NCI-H2029 (cell line): ENCODE measurements around the gene WIZ.
"Not testable (repeated sequence)": the region's sequence is repeated elsewhere in the genome, so short reads cannot be mapped to it uniquely, and the experiment has no call there.

Experiments used
- DNase-seq: peaks from one replicate; lab custom pipeline; 2025; lab: John Stamatoyannopoulos, UW

WIZ gene

DNA sequence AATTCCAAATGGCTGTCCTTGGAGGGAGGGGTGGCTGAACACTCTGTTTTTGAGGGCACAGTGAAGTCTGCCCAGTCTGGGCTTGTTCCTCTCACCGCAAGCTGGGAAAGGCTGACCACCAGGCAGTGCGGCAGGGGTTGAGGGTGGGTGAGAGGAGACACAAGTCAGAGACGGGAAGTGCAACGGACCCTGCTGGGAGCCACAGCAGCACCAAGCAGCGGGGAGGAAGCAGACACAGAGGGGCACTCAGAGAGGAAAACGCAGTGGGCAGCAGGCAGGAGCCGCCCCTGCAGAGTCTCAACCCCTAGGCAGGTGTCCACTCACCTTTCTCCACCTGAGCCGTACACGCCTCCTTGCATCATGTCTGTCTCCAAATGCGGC lies 46.6 kb downstream of the WIZ start:
- DNase-seq: no peak

DNA sequence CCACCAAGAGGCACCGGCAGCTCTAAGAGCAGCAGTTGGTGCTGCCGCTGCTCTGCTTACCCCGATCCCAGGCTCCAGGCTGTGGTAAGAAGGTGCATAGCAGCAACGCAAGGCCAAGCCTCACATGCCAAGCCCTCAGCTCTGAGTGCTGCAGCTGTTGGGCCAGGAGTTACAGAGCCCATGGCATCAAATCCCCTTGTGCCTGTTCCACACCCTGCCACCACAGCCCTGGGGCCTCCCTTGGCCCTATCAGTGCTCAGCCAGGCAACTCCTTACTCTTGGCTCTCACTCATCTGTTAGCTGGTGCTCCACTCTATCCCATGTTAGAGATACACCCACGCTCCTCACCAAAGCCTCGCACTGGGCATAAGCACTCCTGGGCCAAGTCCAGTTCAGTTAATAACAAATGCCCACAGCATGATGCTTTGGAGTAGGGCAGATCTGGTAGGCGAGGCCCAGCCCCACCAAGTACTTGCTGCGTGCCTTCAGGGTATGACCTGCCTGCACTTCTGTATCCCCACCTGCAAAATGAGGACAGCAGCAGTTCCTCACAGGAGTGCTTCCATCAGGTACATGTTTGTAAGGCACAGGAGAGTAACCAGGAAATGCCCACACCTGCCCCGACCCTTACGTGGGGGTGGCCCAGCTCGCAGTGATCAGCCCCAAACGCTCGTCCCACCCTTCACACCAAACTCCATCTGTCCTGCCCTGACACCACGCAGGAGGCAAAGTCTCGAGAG lies 47.2 kb downstream of the WIZ start:
- DNase-seq: no peak

DNA sequence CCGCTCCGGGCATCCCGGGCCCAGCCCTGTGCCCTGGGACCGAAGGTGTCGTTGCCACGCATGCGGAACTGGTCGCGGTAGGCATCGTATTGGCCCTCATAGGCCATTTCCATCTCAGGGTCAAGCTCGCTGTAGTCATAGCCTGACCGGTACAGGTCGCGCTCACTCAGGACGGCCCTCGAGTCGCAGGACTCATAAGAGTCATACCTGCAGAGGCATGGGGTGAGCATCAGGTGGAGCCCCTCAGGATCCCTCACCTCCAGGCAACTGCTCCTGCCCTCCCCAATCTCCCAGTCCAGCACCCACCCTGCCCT lies 48.4 kb downstream of the WIZ start:
- no peak for DNase-seq

DNA sequence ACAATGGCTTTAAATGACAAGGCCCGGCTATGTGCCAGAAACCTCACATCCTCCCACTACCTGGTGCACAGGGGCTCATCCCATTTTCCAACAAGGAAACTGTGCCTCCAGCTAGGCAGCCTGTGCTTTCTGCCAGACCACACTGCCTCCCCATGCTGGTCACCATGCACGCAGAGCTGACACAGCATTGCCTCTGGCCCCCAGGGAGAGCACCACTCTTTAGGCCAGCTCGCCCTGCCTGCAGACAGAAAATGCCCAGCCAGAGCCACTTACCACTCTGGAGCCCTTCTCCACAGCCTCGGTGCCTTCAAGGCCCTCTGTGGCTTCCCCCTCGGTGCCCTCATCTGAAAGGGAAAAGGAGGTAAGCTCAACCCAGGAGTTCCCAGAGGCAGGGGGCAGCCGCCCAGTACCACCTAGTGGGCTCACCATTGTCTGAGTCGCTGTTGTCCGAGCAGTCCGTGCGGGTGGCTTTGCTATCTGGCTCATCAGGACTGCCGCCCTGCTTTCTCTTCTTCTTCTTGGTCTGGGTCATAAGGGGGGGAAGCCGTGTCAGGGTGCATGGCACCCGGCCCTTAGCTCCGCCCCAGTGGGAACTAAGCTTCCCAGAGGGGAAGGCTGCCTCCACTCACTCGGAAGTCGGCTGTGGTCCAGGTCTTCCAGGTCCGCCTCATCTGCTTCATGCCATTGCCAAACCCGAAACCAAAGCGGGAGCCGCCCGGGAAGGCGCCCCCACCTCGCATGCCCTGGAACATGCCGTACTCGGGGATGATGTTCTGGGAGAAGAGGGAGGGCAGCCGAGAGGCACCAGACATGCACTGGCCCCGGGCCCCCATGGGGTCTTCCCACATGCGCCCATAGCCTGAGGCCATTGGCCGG lies 49.0 kb downstream of the WIZ start:
- no peak for DNase-seq

DNA sequence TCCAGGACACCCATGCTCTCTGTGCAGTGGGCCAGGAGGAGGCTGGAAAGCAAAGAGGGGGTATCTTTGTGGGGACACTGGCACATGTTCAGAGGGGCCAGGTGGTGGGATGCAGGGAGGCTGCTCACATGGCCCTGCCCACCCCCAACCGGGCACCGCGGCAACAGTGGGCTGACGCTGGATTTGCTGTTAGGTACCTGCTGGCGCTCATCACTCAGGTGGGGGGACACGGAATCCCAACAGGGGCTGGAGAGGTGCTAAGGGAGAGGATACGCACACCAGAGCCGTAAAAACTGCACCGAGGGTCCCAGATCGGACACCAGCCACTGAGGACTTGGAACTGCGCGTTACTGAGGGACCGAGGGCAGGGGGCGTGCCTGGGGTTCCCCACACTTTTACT lies 50.1 kb downstream of the WIZ start:
- DNase-seq: no peak

DNA sequence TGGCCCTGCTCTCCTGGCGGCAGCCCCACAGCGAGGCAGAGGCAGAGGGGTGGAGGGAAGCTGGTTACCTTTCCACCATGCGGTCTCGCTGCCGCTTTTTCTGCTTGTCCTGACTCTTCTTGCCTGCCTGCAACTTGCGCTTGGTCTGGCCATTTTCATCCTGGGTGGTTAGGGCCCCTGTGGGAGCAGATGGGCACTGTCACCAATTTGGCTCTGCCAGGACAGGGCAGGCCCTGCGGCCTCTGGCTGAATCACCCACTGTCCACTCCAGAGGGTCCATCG lies 50.6 kb downstream of the WIZ start:
- no peak for DNase-seq

DNA sequence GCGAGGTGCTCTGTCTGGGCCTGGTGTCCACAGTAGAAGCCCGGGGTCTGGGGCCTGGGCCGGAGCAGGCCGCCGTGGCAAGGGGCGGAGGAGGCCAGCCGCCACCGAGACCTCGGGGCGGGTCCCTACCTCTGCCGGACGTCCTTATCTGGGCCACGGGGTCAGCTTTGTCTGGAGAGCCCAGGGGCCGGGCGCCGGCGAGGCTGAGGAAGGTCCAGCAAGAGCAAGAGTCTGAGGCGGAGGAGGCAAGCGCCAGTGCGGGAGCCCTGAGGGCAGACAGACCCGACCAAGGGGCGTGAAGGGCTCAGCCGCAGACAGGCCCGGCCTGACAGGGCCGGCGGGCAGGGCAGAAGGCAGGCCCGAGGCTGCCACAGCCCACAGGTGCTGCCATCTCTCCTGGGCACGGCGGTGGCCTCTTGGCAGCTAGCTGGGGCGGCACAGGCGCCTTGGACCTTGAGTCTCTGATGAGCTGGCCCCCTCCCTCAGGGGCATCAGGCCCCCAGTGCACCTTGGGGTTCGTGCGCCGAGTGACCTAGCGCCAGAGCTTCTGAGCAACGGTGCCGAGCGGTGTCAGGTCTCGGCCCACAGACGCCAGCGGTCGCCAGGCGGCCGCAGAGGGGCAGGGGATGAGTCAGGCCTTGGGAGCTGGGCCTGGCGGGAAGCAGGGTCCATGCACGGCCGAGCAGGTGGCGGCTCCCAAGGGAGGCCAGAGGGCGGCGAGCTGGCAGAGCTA lies 51.1 kb downstream of the WIZ start:
- no peak for DNase-seq

DNA sequence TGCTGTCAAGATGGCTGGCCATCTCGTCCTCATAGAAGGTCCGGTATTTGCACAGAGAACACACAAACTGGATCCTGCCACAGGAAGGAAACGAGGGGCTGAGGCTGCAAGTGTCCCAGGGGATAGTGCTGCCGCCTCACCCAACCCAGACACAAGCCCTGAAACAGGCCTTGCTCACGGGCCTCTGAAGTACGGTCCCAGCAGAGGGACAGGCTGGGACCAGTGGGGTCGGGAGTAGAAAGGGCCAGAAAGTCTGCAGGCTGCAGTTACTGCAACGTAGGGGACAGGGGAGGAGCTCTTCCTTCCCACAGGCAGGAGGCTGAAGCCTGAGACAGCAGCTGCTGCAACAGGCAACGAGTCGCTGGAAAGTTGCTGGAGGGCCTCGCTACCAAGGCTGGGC lies 52.0 kb downstream of the WIZ start:
- DNase-seq: no peak

DNA sequence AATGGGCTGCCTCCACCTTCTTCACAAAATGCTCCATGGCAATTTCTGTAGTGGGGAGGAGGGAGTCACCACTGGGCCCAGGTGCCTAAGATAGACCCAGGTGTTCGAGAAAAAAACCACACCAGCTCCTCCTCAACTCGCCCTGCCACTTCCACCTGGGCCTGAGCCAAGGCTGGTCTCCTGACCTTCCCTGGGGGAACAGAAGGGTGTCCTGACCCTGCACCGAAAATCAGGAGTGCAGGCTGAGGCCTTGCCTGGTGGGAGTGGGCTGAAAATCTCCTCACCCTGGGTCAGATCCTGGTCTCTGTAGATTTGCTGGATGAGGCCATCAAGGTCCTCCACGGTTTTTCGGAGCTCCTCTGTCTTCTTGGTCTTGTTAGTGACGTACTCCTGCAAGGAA lies 52.5 kb downstream of the WIZ start:
- no peak for DNase-seq

DNA sequence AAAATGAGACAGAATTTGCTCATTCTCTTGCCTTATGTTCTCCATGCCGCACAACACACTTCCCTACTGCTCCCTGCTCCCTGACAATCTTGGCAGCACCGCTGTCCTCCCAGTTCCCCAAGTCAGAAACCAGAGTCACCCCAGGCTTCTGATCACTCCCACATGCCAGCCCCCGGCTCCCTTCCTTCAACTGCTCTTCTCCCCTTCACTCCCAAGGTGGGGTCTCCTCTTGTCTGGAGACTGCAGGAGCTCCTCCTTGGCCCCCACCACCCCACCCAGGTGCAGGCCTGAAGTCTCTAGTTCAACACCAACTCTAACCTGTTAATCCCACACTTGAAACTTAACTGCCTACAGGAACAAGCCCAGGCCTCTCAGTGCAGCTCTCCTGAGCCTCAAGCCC lies 53.3 kb downstream of the WIZ start:
- no peak for DNase-seq

DNA sequence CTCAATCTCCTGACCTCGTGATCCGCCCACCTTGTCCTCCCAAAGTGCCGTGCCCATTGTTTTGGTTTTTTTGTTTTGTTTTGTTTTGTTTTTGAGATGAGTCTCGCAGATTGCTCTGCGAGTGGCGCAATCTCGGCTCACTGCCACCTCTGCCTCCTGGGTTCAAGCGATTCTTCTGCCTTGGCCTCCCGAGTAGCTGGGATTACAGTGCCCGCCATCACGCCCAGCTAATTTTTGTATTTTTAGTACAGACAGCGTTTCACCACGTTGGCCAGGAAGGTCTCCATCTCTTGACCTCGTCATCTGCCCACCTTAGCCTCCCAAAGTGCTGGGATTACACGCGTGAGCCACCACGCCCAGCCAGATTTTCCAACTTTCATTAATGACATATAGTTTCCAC lies 54.5 kb downstream of the WIZ start:
- not testable (repeated sequence) for DNase-seq

DNA sequence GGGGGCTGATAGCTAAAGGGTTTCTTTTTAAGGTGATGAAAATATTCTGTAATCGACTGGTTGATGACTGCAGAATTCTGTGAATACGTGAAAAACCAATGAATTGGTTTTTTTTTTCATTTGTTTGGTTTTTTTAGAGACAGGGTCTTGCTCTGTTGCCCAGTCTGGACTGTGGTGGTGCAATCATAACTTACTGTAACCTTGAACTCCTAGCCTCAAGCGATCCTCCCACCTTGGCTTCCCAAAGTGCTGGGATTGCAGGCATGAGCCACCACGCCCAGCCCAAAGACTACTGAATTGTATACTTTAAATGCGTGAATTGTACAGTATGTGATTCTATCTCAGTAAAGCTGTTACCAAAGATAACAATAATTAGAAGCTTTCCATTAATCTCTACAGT lies 55.3 kb downstream of the WIZ start:
- DNase-seq: no peak

DNA sequence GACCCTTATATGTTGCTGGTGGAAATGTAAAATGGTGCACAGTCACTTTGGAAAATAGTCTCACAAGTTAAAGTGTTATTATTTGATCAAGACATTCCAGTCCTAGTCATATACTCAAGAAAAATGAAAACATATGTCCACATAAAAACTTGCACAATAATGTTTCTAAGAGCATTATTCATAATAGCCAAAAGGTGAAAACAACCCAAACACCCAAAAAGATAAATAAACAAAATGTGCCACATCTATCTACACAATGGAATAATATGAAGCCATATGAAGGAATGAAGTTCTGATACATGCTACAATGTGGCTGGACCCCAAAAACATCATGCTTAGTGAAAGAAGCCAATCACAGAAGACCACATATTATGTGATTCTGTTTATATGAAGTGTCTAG lies 55.8 kb downstream of the WIZ start:
- no peak for DNase-seq

DNA sequence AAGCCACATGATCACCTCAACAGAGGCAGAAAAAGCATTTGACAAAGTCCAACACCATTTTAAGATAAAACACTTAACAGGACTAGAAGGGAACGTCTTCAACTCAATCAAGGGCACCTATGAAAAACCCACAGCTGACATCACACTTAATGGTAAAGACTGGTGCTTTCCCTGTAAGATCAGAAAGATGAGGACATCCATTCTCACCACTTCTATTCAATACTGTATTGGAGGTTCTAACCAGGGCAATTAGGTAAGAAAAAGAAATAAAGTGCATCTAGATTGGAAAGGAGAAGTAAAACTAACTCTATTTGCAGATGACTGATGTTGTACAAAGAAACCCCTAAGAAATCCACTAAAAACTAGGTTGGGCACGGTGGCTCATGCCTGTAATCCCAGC lies 58.9 kb downstream of the WIZ start:
- no peak for DNase-seq

DNA sequence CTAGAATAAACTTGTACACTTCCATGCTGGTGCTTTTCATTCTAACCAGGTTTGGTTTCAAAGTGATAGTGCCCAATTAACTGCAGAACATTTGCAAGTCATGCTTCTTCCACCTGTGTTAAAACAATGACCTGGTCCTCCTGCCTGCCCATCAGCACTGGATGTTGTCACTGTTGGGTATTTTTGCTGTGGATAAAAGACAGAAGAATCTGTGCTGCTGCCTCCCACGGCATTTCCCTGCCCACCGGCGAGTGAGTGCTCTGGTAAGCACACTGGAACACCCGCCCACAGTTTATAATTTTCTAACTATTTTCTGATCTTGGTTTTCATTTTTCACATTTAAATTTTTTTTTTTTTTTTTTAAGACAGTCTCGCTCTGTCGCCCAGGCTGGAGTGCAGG lies 67.9 kb downstream of the WIZ start:
- DNase-seq: no peak

DNA sequence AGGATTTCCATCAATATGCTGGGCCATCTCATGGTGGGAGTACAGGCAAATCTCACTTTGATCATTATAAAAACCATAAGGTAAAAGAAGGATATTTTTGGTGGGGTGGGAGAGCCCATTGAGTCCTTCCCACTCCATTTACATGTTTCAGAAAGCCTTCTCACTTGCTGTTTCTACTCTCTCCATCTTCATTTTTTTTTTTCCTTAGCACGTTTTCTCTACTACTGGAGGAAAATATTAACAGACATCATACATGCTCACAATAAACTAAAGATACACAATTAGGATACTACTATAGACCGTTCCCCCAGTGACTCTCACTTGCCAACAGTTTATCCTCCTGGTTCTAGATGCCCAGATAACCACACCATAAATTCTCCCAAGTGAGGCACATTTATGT lies 68.3 kb downstream of the WIZ start:
- DNase-seq: no peak

DNA sequence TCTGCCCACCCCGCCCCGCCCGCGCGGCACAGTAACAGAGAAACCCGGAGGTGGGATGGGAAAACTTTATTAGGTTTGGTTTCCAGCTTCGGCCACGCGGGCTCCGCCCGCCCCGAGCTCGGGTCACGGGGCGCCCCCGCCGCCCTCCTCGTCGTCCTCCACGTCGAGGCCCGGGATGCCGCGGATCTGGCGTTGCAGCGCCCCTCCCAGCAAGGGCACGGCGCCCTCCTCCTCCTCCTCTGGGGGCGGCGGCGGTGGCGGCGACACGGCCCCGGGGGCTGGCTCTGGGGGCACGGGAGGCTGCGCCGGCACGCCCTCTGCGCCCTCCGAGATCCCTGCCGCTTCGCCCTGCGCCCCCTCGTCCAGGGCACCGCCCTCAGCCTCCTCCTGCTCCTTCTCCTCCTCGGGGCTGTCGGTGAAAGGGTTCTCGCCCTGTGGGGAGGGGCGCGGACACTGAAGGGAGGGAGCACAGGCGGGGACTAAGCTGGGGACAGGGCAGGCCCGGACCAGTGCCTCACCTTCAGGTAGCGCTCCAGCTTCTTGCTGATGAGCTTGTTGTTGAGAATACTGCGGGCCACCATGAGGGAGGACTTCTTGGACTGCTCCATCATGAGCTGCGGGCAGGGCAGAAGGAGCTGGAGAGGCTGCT lies 69.6 kb downstream of the WIZ start:
- DNase-seq: peak; percentile 34

DNA sequence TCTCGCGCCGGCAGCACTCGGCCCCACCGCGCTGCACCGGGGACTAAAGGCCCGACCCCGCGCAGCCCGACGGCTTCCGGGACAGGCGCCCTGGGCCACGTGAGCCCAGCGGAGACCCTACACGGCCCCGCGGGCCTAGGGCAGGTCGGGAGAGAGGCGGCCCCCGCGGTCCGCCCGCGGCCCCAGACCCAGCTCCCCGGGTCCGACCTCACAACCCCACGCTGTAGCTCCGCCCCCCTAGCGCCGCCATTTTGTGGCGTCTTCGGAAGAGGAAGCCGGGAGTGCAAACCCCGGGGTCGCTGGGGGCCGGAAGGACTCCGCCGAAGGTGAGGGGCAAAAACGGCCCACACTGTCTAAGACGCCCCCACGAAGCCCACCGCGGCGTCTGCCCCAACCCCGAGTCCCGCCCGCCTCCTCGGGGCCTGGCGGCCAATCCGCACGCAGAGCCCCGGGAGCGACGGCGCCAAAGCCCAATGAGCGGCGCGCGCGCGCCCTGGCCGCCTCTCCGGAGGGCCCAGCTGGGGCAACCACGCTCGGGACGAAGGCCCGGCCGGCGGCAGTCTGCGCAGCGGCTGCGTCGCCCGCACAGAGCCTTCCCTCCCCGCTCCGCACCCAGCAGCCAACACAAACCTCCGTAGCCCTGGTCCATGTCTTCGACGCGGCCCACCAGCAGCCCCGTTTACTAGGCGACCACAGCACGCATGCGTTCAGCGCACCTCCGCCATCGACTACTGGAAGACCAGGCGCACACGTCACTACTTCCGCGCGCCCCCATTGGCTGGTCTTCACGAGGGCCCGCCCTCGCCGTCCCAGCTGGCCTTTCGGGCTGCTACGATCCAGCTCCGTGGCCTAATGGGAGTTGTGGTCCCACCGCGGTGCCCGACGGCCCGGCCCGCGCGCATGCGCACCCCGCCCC lies 70.4 kb downstream of the WIZ start, which contains the start of gene AKAP8:
Gene AKAP8, minus strand, starts transcription at position 705 of the 916 bp plus-strand sequence. Its CDS starts 56 bp downstream, at position 649.
- peak; percentile 97 for DNase-seq

DNA sequence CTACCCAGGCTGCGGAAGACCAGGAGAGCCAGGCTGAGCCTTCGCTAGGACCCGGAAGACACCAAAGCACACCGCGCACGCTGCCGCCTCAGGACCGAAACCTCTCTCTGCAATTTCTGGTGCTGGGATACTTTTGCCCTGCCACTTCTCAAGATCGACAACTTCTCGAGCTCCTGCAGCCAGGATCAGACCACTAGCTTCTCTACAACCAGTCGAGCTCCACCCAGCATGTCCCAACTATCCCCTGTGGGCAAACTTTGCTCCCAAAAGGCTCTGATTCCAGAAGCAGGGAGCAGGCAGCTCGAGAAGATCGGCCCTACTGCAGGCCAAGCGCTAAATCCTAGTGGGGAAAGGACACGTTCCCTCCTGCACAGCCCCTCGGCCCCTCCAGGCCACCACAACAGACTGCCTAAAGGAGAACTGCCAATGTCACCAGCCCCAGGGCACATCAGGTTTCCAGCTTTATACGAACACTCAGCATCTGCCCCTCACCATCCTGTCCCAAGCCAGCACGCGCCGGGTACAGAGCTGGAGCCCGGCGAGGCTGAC lies 71.1 kb downstream of the WIZ start:
- DNase-seq: peak; percentile 29

DNA sequence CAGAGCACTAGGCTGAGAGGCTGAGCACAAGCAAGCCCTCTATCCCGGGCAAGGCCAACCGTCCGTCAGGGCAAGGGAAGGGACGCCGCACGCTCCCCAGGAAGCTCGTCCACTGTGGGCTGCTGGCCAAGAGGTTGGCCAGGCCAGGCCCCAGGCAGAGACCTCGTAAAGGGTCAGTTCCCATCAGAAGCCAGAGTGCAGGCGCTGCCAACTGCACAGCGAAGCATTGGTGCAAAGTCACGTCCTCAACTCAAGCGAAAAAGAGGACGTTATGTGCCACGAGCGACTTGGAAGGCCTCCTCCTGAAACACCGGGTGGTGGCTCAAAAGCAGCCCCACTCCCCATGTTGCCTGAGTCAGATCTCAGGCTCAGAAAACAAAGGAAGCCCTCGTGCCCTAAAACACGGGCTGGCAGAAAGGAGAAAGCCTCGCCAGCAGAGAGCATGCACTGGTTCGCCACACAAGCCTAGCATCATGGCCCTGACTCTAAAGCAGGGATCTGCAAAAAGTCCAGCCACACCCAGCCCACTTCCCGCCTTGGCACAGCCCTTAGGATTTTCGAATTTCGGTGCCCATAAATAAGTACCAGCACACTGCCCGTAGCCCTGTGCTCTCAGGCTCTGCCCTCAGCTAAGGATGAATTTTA lies 74.8 kb downstream of the WIZ start:
- no peak for DNase-seq
